SKM-1 (cell line): ENCODE measurements around the gene RLBP1.
"Not testable (repeated sequence)": the region's sequence is repeated elsewhere in the genome, so short reads cannot be mapped to it uniquely, and the experiment has no call there.

Source experiments
- DNase-seq: peaks from one replicate; lab custom pipeline; 2025; ENCODE audit not compliant: unreplicated experiment; lab: John Stamatoyannopoulos, UW

The RLBP1 gene

GRCh38 chr15:89221543-89221942 is at the start of gene RLBP1:
RLBP1 (minus strand) TSS chr15:89221579; CDS start chr15:89218975, 2,604 bp downstream.
- DNase-seq: no peak

- DNase-seq: not testable (repeated sequence)
Measured at GRCh38 chr15:89250142-89250541, 28.8 kb upstream of the RLBP1 start.

GRCh38 chr15:89248584-89248983 is 27.2 kb upstream of the RLBP1 start:
- no peak for DNase-seq

- no peak for DNase-seq
Measured at GRCh38 chr15:89247446-89247845, 26.1 kb upstream of the RLBP1 start.

- no peak for DNase-seq
Measured at GRCh38 chr15:89244574-89244903, 23.2 kb upstream of the RLBP1 start.

GRCh38 chr15:89243691-89244573 is 22.6 kb upstream of the RLBP1 start, which contains the start of gene FANCI:
FANCI (plus strand) TSS chr15:89243979; CDS start chr15:89247648, 3,669 bp downstream.
- DNase-seq: peak; percentile 94

GRCh38 chr15:89243046-89243690 is 21.8 kb upstream of the RLBP1 start:
- no peak for DNase-seq

- DNase-seq: not testable (repeated sequence)
Measured at GRCh38 chr15:89239883-89240810, 18.8 kb upstream of the RLBP1 start.

GRCh38 chr15:89231832-89232231 is 10.5 kb upstream of the RLBP1 start:
- DNase-seq: no peak

- no peak for DNase-seq
Measured at GRCh38 chr15:89230277-89230676, 8.9 kb upstream of the RLBP1 start.

- no peak for DNase-seq
Measured at GRCh38 chr15:89227425-89227824, 6.0 kb upstream of the RLBP1 start.

- no peak for DNase-seq
Measured at GRCh38 chr15:89226359-89227221, 5.2 kb upstream of the RLBP1 start.

GRCh38 chr15:89225588-89225987 is 4.2 kb upstream of the RLBP1 start:
- DNase-seq: no peak

- no peak for DNase-seq
Measured at GRCh38 chr15:89218531-89218930, 2.8 kb downstream of the RLBP1 start.

GRCh38 chr15:89217686-89218376 is 3.5 kb downstream of the RLBP1 start:
- no peak for DNase-seq

- no peak for DNase-seq
Measured at GRCh38 chr15:89217031-89217430, 4.3 kb downstream of the RLBP1 start.

- DNase-seq: no peak
Measured at GRCh38 chr15:89215627-89216026, 5.8 kb downstream of the RLBP1 start.

- DNase-seq: no peak
Measured at GRCh38 chr15:89211678-89212170, 9.7 kb downstream of the RLBP1 start.

GRCh38 chr15:89209057-89209456 is 12.3 kb downstream of the RLBP1 start:
- DNase-seq: no peak

GRCh38 chr15:89208256-89208655 is 13.1 kb downstream of the RLBP1 start:
- no peak for DNase-seq
